ENCODE measurements around the gene DNAJB12.
"Not testable (repeated sequence)": the region's sequence is repeated elsewhere in the genome, so short reads cannot be mapped to it uniquely, and the experiment has no call there.

Gene DNAJB12

DNA sequence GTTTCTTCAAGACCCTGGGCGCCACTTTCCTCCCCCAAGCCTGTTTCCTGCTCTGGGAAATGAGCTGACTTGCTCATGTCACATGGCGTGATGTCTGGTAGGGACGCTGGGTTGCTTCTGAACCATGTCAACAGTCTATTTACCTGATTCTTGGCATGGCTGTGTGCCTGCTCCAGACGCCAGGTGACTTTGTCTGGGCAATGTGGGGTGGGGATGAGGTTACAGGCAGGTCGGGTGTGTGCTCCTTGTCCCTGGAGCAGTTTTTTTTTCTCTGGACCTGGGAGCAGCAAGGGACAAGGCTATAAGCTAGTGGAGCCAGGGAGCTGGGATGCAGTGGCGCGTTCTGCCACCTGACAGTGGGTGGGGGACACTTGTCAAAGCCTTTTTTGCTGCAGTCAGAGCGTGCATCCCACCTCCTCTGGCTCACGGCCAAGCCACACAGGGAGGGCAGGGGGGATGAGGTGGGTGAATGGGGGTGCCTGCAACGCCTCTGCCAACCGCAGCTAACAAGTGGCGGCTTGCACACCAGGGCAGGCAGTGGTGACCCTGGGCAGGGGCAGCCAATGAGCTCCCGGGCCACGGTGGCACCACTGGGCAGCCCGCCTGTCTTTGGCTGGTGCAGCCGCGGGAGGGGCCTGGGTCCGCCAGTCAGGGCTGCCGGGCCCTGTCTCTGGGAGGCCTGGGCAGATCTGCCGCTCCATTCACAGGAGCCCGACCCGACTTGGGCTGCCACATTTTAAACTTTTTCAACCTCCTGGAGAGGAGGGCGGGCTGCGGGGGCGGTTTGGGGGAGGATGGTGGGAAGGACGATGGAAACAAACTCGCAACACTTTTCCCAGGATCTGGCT lies 22.9 kb downstream of the DNAJB12 start:
- peak; percentile 86 for DNase-seq (ENCODE audit: low read depth, low spot score)

DNA sequence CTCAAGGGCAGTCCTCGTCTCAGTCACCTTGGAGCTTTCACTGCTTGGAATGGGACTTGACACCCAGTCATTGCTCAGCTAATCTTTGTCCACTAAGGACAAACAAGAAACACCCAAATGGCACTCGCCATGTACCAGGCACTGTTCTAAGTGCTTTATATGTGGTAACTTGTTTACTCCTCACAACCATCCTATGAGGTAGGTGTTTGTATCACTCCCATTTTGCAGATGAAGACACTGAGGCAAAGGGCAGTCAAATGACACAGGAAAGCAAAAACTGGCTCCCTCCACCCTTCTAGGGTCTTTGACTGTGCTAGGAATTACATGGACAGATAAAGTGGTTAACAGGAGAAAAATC lies 24.7 kb downstream of the DNAJB12 start:
- DNase-seq (ENCODE audit: low read depth, low spot score), result no peak

DNA sequence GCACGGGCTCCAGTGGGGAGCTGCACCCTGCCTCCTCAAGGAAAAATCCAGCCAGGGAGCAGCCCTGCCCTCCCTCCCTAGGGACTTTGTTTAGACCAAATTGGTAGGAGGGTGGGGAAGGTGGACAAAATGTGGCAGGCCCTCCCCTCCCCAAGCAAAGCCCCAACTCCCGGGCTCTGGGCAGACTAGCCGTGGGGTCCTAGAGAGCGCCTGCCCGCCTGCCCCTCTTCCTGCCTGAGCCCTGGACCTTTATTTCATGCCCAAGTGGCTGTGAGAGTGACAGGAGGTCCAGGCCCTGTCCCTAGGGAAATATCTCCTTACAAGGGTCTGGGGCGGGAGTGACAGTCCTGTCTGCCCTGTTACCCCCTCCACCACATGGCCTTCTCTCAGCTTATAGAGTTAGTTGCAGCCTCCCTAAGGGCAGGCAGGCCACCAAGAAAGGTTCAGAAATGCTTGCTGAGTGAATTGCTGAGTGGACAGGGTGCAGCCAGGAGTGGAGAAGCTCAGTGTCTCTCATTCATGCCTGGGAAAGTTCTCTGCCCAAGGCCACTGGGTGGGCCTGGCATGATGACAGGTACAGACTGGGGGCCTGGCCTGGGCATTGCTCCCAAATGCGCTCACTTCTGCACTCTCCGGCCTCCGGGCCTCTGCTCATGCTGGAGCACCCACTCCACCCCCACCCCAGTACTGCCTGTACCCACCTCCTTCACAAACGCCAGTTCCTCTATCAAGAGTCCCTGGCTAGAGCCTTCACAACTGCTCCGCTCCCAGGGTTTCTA lies 25.2 kb downstream of the DNAJB12 start:
- DNase-seq (ENCODE audit: low read depth, low spot score), result no peak

DNA sequence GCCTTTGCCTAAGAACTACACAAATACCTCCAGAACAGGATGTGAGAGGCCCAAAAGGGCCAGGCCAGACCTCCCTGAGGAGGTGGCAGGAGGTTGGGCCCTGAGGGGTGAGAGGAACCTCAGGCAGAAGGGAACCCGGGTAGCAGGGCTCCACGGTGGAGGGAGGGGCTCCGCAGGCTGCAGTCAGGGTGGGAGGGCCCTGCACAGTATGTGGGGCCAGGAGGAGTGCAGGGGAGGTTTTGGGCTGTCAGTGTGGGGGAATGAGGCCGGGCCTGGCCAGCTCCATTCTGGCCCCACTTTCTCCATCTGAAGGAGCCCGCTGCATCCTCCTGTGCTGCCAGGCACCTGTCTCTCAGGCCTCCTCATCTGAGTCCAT lies 25.9 kb downstream of the DNAJB12 start:
- no peak for DNase-seq (ENCODE audit: low read depth, low spot score)

DNA sequence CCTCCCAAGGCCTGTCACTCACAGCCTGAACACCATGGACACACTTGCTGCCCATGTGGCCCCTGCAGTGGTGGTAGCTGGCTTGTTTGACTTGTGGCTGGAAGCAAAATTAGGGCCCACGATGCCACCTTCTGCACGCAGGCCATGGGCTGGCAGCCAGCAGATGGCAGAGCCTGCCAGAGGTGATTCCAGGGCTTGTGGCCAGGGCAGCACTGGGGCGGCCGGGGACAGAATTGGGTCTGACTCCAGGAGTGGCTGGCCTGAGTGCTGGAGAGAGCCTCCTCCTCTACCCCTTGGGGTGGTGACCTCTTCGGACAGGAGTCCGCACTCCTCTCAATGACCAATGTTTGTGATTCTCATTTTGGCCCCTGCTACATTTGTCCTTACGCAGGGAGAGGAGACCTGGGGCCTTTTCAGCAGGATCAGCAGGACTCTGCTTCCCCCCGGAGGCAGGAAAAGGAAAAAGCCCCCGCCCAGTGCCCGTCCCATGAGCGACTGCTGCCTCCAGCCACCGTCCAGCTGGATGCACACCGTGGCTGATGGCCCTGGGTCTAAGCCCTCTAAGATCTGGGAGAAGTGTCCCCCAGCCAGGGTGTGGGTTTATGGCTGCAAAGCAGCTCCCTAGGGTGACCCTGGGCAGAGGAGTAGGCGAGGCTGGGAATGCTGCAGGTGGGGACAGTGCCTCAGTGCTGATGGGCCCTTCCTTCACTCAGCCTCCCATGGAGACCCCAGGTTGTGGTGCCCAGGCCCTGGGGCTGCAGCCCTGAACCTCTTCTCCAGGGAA lies 26.5 kb downstream of the DNAJB12 start:
- DNase-seq (ENCODE audit: low read depth, low spot score), result peak; percentile 87

DNA sequence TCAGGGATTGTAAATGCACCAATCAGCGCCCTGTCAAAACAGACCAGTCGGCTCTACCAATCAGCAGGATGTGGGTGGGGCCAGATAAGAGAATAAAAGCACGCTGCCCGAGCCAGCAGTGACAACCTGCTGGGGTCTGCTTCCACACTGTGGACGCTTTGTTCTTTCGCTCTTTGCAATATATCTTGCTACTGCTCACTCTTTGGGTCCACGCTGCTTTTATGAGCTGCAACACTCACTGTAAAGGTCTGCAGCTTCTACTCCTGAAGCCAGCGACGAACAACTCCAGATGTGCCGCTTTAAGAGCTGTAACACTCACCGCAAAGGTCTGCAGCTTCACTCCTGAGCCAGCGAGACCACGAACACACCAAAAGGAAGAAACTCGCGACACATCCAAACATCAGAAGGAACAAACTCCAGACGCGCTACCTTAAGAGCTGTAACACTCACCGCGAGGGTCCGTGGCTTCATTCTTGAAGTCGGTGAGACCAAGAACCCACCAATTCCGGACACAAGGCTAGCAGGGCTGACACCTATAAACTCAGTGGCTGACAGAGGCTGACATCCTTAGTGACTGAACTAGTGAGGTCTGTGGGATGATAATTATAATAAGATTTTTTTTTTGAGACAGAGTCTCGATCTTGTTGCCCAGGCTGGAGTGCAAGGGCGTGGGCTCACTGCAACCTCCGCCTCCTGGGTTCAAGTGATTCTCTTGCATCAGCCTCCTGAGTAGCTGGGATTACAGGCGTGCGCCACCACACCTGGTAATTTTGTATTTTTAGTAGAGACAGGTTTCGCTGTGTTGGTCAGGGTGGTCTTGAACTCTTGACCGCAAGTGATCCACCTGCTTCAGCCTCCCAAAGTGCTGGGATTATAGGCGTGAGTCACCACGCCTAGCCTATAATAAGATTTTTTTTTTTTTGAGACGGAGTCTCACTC lies 27.8 kb downstream of the DNAJB12 start:
- not testable (repeated sequence) for DNase-seq (ENCODE audit: low read depth, low spot score)

DNA sequence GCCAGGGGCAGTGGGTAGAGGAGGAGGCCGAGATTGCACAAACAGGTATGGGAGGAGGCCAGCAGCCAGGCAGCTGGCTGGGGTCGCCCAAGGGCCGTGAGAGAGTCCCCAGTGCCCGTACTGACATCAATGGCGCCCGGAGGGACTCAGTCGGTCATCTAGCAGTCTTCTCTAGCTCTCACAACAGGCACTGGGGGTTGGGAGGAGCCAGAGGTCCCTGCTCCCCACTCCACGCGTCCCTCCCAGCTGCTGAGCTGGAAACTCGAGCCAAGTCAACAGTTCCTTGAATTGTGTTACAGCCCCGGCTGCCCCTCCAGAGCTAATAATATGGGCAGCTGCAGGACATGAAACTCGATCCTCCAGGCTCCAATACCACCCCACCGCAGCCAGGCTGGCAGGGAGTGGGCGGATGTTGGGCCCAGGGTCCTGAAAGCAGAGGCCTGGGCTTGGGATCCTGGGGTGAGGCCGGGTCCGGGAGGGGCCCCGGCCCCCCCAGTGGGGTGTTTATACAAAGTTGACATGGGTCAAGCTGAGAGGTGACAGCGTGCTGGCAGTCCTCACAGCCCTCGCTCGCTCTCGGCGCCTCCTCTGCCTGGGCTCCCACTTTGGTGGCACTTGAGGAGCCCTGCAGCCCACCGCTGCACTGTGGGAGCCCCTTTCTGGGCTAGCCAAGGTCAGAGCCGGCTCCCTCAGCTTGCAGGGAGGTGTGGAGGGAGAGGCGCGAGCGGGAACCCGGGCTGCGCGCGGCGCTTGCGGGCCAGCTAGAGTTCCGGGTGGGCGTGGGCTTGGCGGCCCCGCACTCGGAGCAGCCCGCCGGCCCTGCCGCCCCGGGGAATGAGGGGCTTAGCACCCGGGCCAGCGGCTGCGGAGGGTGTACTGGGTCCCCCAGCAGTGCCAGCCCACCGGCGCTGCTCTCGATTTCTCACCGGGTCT lies 29.2 kb downstream of the DNAJB12 start:
- peak; percentile 45 for DNase-seq (ENCODE audit: low read depth, low spot score)

DNA sequence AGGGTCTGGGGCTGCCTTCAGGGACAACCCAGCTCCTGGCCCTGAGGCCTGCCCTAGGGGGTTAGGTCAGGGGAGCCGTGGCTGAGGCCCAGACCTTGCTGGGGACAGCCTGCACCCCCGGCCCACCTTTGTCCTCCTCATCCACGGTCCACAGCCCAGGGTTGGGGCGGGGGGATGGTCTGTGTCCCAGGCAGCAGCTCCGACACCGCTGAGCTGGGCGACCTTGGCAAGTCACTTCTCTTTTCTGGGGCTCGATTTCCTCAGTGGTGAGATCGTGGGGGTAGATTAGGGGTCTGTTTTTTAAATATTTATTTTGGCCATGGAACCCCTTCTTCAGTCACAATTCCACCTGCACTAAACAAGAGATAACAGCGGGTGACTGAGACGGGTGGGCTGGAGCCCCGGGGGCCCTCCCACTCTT lies 30.9 kb downstream of the DNAJB12 start:
- DNase-seq (ENCODE audit: low read depth, low spot score), result no peak

DNA sequence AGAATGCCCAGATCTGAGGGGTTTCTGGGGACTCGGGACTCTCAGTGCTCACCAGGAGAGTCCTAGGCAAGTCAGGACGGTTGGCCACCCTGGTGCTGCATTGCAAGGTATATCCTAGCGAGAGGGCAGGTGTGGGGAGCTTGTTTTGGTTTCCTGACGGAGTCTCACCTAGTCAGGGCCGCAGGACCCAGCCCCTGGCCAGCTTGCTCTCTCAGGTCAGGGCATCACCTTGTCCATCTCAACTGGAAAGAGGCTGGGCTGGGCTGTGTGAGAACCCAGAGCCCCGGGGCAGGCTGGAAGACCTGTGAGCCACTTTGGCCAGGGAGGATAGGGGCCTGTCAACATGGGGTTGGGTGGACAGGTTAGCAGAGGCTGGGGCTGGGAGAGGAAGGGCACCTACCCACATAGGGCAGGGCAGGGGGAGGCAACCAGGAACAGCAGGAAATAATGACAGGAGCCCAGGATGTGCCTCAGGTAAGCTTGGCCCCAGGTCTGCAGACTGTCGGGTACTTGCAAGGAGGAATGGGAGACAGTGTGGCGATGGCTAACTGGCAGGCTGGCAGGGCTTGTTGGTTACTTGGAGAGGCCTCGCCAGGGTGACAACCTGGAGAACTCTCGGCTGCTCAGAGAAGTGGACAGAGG lies 31.5 kb downstream of the DNAJB12 start:
- no peak for DNase-seq (ENCODE audit: low read depth, low spot score)

DNA sequence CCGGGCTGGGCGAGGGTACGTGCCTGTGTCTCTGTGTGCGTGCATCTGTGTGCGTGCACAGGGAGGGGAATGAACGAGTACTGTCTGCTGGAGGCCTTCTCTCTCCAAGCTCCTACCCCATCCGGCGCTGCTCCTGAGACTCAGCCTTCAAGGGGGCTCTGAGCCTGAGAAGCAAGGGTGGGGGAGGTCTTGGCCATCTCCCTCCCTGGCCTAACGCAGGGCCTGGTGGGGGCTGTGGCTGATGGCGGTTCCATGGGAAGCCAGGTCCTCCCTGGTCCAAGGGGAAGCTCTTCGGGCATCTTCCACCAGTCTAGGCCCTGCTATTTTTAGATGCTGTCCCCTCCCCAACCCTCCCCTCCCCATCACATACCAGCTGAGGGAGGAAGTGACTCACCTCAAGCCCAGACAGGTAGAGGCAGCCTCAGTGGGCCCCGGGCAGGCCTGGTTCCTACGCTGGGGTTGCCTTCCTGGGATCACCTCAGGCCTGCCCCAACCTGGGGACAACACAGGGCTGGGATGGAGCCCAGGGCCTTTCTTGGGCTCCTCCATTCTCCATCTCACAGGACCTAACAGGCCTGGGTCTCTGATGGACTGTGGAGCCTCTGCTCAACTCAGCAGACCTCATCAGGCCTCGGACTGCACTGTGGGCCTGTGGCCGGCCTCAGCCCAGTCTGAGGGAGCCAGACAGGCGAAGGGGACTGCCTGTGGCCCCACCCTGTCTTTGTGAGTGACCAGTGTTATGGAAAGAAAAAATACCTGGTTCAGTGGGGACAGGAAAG lies 32.2 kb downstream of the DNAJB12 start:
- DNase-seq (ENCODE audit: low read depth, low spot score), result no peak

DNA sequence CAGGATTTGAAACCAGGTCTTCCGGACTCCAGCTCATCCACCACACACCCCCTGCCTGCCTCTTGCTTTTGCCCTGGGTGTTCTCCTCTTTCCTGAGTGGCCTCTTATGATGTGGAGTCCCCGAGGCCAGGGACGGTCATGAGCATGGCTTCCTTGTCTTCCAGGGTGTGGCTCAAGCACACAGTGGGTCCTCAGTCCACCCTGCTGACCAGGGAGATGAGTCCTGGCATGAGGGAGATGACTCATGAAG lies 32.8 kb downstream of the DNAJB12 start:
- DNase-seq (ENCODE audit: low read depth, low spot score), result no peak

DNA sequence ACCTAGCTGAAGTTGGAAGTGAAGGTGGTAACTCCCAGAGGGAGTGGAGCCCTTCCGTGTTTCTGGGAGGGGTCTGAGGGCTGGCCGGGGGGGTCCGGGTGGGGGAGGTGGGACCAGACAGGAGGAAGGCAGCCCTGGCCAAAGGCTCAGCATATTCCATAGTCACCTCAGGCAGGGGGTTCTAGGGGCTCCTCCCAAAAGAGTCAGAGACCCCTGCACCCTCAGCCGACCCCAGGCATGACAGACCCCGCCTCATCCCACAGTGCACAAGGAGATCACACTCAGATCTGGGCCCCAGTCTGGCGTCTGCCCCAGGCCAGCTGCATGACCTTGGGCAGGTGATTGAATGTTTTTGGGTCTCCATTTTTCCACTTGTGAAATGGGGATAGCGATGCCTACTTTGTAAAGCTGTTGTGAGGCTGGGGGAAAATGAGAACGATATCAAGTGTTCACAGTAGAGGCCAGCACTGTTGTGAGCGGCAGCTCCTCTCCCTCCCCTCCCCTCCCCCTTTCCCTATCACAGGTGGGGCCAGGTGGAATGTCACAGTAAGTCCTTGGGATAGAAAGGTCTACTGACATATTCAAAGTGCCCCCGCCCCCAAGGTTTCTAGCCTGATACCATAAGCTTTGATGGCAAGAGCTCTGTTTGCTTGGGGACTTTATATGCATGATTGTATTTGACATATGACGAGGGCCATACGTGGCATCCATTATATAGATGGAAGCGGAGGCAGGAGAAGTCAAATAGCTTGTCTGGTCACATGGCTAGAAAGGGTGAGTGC lies 33.3 kb downstream of the DNAJB12 start:
- DNase-seq (ENCODE audit: low read depth, low spot score), result no peak

DNA sequence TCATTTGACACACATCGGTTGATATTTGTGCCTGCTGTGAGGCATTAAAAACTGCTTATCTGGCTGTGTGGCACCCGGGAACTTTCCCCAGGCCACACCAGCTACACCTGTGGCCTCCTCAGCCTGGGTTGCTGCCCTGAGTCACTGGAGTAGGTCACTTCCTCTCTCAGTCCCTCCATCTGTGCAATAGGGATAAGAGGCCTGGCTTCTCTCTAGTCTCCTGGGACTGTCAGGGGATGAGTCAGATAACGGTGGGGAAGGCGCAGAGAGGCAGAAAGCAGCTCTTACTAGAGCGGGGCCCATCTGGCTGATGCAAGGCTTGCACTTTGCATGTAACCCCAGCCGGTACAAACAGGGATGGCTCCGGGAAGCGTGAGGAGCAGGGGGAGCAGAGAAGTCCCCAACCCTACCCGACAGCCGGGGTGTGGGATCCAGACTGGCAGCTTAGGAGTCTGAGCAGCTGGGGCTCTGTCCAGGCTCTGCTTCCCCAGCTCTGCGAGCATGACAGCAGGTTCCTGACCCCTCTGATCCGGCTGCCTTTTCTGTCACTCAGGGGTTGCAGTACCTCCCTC lies 34.0 kb downstream of the DNAJB12 start:
- DNase-seq (ENCODE audit: low read depth, low spot score), result peak; percentile 90

DNA sequence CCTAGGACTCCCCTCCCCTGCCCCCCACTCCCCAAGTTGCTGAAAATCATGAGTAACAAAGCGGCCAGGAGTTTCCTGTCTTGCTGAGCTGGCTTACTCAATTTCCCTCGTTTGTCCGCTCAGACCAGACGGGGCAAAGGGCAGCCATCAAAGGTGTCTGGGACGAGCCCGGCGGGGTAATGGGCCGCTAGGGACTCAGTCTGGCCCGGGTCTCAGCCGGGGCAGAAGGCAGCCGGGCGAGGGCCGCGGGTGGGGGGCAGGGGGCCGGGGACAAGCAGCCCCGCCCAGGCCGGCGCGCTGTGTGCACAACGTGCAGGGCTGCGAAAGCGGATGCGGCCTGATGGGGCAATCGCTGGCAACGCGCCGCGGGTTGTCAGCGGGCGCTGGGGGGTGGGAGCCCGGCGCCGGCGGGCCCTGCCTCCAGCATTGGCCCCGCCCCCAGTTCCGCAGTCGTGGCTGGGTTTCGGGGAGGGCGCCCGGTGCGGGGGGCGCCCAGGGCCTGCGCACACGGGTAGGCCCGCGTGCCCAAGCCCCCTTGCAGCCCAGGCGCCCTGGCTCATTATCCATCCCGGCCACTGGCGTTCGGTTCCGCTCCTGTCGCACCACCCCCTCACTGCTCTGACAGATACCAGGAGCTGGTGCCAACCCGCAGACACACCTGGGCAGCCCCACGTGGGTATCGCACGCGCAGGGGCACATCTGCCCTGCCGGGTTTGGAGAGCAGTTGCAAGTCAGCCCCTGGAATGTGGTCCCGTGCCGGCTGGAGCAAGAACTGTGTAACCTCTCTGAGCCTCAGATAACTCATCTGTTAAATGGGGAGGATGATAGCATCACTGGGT lies 35.1 kb downstream of the DNAJB12 start:
- DNase-seq (ENCODE audit: low read depth, low spot score), result peak; percentile 75

DNA sequence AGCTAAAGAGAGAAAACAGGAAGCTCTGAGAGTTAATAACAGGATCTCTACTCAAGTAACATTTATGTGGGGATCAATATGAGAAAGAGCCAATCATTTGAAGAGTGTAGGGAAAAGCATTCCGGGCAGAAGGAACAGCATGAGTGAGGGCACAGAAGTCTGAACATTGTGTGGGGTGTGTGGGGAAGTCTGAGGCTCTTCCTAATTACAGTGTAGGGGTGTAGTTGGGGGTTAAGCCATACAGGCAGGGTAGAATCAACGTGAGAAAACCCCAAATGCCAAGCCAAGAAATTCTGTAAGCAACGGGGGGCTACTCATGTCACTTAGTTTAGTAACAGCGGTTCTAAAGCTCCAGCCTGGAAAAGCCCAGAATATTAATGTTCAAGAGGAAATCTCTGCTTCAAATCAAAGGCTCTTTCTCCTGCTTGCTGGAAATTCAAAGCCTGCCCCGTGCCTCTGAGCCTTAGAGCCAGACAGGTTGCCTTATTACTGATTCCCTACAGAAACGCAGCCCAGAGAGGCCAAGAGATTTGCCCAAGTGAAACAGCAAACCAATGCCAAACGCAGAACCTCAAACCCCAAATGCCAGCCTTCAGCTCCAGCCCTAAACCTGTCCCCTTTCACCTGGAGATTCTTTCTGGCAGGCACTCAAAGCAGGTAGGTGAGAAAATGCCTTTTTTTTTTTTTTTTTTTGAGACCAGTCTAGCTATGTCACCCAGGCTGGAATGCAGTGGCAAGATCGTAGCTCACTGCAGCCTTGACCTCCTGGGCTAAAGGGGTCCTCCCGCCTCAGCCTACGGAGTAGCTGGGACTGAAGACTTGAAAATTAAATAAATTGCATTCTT lies 36.1 kb downstream of the DNAJB12 start:
- DNase-seq (ENCODE audit: low read depth, low spot score), result no peak
